ENCODE data around the gene ACTG2.

DNA sequence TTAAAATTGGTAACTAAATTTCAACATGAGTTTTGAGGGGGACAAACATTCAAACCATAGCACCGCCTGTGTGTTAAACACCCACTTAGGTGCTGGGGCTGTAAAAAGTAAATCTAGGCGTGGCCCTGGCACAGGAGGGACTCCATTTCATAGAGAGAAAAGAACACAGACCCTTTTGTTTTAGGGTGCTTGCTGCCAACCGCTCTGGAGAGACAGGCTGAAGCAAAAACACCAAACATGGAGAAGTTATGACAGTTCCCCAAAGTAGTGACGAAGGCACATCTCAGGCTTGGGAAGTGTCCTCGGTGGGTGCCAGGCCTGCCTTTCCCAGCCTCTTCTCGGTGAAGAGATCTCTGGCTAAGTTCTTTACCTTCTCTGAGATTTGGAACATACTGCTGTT, 5.1 kb downstream of the ACTG2 start:
- TF ChIP-seq, protein P1, sequence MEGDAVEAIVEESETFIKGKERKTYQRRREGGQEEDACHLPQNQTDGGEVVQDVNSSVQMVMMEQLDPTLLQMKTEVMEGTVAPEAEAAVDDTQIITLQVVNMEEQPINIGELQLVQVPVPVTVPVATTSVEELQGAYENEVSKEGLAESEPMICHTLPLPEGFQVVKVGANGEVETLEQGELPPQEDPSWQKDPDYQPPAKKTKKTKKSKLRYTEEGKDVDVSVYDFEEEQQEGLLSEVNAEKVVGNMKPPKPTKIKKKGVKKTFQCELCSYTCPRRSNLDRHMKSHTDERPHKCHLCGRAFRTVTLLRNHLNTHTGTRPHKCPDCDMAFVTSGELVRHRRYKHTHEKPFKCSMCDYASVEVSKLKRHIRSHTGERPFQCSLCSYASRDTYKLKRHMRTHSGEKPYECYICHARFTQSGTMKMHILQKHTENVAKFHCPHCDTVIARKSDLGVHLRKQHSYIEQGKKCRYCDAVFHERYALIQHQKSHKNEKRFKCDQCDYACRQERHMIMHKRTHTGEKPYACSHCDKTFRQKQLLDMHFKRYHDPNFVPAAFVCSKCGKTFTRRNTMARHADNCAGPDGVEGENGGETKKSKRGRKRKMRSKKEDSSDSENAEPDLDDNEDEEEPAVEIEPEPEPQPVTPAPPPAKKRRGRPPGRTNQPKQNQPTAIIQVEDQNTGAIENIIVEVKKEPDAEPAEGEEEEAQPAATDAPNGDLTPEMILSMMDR (IDR thresholded peaks at IDR 0.05), result no peak
- no peak for TF ChIP-seq POLR2A (IDR thresholded peaks at IDR 0.05)
- TF ChIP-seq EP300 (IDR thresholded peaks at IDR 0.05), result no peak
